ENCODE measurements around the gene MADCAM1.

The MADCAM1 gene

DNA sequence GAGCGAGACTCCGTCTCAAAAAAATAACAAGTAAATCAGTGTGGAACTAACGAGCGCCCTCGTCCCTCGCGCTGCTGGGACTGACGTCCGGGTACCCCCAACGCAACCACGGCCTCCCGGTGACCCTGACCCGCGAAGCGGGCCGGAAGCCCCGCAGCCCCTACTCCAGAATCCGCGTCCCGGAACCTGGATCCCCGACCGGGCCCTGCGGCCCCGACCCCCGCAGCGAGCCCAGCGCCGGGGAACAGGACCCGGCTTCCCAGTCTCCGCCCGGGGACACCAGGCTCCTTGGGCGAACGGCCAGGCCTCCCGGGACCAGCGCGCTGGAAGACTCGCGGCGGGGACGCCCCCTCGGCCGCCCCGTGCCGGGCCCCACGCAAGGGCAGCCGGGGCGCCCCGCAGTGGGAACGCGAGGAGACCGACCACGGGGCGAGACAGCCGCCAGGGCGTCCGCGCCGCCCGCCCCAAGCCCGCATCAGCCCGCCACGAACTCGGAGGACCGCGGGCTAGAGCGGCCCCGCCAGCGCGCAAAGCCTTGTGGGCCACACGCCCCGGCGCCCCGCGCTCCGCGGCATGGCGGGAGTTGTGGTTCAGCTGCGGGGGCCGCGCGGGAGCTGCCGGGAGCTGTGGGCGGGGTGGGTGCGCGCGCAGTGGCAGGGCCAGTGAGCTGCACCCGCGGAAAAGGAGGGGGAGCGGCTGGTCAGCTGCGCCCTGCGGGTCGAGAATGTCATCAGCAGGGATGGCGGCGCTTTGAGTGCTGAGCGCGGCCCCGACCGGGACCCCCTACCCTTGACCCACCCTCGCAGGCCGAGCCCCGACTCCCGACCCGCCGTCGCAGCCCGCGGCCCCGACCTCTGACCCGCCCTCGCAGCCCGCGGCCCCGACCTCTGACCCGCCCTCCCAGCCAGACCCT, 7.5 kb upstream of the MADCAM1 start:
- peak; percentile 78 to 90 for DNase-seq (ENCODE audit: low read depth in 2 of 2)

DNA sequence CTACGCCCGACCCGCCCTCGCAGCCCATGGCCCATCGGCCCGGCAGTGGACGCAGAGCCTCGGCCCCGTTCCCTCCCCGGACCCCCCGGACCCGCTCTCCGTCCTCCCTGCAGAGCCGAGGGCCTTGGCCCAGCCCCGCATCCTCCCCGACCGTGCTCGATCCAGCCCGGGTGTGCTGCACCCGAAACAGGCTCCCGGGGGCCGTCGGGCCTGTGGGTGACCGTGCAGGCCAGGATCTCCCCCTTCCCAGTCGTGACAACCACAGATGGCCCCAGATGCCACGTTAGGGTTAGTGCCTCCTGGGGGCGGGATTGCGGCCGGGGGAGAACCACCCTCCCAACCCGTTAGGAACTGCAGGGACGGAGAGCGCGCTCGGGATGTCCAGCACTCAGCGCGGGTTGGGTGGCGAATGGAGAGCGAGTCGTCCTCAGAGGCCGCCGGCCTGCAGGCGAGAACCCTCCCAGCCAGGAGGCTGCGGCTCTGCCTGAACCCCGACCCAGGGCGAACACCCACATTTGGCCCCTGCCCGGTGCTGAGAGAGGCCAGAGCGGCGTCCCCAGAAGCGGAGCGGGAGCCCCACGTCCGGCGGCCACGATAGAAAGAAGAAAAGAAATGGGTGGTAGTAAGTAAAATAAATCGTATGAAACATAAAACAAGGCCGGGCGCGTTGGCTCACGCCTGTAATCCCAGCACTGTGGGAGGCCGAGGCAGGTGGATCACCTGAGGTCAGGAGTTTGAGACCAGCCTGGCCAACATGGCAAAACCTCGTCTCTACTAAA, 6.7 kb upstream of the MADCAM1 start:
- no peak for DNase-seq (ENCODE audit: low read depth in 2 of 2)

DNA sequence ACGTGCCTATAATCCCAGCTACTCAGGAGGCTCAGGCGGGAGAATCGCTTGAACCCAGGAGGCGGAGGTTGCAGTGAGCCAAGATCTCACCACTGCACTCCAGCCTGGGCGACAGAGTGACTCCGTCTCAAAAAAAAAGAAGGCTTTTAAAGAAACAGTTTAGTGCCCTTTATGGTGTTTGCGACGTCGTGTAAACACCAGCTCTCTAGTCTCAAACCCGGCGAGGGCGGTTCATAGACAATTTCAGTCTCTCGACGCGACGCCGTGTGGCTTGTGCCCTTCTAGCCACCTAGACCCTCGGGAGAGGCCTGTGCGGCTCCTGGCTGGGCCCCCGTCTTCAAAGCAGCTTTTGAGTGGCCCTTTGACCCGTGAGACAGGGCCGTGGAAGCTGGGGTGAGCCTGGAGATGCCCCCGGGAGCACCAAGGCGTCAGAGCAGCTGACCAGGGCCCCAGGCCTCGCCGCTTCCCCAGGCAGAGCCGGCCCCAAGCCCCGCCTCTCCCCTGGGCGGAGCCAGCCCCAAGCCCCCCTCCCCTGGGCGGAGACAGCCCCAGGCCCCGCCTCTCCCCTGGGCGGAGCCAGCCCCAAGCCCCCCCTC, 5.0 kb upstream of the MADCAM1 start:
- DNase-seq (ENCODE audit: low read depth in 2 of 2) = no peak

DNA sequence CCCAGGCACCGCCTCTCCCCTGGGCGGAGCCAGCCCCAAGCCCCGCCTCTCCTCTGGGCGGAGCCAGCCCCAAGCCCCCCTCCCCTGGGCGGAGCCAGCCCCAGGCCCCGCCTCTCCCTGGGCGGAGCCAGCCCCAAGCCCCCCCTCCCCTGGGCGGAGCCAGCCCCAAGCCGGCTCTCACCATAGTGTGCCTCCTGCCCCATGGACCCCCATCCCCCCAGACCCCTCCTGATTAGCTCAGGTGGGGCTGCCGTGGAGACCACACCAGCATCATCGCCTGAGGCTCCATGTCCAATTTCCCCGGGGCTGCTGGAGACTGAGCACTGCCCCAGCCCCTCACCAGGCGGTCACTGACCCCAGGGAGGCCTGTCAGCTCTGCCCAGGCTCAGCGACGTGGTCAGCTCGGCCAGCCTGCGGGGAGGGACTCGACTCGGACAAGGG, 4.2 kb upstream of the MADCAM1 start:
- DNase-seq (ENCODE audit: low read depth in 2 of 2) = no peak

DNA sequence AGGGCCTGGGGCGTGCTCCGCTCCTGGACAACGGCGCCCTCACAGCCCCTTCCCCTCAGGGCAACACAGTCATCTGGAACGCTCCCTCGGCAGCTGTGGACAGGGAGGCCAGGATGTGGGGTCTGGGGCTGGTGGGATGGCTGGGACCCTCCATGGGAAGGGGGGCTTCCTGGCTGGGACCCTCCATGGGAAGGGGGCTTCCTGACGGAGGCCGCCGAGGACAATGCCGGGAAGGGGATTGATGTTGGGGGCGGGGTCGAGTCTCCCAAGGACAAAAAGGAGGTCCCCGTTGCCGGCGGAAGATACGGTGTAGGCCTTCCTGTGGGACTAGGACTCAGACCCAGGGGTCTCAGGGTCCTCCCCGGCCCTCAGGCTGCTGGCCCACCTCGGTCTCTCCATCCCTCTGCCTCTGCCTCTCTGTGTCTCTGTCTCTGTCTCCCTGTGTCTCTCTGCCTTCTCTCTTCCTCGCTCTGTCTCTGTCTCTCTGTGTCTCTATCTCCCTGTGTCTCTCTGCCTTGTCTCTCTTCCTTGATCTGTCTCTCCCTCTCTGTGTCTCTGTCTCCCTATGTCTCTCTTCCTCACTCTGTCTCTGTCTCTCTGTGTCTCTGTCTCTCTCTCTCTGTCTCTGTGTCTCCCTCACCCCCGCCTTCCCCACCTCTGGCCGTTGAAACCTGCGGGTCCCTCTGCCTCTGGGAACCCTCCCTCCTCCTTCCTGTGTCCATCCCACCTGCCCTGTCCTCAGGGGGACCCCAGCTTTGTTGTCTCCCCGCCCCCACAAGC, 2.7 kb upstream of the MADCAM1 start:
- no peak for DNase-seq (ENCODE audit: low read depth in 2 of 2)

DNA sequence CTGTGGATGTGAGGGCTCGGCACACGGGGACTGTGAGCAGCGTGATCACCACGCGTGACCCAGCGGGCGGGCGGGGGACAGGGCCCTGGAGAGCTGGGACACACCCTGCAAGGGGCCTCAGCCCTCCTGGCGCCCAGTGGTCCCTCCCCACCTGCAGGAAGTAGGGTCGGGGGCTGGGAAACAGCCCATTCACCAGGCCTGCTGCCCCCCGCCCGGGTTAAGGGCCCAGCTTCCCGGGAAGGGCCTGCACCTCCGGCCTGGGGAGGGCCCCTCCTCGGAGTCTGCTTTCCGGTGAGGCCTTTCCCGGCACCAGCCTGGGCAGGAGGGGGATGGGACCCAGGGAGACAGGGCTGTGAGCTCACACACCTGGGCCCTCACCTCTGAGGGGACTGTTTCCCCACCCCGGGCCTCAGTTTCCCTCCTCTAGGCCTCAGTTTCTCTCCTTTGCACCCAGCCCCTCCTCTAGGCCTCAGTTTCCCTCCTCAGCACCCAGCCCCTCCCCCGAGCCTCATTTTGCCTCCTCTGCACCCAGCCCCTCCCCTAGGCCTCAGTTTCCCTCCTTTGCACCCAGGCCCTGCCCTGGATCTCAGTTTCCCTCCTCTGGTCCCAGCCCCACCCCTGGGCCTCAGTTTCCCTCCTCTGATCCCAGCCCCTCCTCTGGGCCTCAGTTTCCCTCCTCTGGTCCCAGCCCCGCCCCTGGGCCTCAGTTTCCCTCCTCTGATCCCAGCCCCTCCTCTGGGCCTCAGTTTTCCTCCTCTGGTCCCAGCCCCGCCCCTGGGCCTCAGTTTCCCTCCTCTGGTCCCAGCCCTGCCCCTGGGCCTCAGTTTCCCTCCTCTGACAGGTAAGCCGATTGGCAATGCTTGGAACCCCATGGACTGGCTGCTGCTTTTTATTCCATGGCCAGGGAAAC, 1.9 kb upstream of the MADCAM1 start:
- no peak for DNase-seq (ENCODE audit: low read depth in 2 of 2)

DNA sequence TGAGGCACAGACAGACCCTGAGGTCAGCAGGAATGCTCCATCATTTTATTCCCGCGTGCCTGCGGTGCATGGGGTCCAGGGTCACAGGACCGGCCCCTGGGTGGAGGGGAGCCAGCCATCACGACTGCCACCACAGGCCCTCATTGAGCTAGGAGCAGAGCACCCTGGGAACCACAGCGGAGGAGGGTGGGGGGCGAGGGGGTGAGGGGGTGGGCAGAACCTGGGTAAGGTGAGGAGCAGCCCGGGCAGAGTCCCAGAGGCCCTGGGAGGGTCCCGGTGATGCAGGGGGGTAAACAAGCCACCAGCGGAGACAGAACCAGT, 1.2 kb upstream of the MADCAM1 start:
- no peak for DNase-seq (ENCODE audit: low read depth in 2 of 2)

DNA sequence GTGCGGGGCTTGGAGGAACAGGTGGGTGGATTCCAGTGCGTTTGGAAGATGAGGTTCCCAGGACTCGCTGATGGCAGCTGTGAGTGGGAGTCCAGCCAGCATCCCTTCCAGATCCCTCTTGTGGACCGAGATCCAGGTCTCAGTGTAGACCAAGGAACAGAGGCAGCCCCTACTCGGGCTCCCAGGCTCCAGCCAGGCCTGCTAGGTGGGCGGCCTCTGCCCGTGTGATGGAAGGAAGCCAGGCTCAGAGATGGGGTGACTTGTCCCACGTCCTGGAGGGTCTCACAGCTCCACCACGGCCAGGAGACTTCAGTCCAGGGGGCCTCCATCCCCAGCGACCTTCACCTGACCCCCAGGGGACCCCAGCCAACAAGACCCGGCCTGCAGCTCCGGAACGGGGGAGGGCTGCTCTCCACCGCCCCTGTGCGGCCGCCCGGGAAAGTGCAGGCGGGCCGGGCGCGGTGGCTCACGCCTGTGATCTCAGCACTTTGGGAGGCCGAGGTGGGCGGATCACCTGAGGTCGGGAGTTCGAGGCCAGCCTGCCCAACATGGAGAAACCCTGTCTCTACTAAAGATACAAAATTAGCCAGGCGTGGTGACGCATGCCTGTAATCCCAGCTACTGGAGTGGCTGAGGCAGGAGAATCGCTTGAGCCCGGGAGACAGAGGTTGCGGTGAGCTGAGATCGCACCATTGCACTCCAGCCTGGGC, 729 bp upstream of the MADCAM1 start:
- no peak for DNase-seq (ENCODE audit: low read depth in 2 of 2)

DNA sequence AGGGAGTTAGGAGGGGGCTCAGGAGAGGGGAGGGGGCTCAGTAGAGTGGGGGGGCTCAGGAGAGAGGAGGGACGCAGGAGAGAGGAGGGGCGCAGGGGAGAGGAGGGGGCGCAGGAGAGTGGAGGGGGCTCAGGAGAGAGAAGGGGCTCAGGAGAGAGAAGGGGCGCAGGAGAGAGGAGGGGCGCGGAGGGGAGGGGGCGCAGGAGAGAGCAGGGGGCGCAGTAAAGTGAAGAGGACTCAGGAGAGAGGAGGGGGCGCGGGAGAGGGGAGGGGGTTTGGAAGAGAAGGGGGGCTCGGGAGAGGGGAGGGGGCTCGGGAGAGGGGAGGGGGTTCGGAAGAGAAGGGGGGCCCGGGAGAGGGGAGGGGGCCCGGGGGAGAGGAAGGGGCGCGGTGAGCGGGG, 700 bp downstream of the MADCAM1 start:
- DNase-seq (ENCODE audit: low read depth in 2 of 2) = no peak

DNA sequence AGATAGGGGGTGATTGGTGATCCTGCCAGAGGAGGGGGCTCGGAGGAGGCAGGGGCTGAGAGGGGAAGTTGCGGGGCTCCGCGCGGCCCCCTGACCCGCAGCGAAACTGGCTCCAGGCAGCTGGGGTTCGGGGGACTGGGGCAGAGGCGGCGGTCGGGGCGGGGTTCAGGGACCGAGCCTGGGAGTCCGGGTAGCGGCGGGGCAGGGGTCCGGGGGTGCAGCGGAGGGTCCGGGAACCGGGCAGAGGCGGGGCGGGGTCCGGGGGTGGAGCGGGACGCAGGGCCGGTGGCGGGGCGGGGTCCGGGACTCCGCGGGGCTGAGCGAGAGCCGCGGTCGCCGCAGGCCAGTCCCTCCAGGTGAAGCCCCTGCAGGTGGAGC, 1.2 kb downstream of the MADCAM1 start:
- DNase-seq (ENCODE audit: low read depth in 2 of 2) = no peak

DNA sequence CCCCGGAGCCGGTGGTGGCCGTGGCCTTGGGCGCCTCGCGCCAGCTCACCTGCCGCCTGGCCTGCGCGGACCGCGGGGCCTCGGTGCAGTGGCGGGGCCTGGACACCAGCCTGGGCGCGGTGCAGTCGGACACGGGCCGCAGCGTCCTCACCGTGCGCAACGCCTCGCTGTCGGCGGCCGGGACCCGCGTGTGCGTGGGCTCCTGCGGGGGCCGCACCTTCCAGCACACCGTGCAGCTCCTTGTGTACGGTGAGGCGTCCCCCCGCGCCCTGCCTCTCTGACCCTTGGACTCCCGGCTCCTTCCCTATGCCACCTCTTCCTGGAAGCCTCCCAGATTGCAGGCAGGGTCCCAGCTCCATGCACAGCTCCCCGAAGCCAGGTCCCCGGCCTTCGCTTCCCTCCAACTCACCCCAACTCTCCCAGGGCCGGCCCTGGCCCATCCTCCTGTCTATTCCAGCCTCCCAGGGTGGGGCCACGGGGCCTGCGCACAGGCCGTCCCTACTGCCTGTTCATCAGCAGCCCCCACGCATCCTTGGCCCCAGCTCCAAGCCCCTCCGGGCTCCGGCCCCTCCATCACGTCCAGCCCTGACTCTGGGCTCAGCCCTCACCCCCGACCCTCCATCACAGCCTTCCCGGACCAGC, 1.7 kb downstream of the MADCAM1 start:
- no peak for DNase-seq (ENCODE audit: low read depth in 2 of 2)

DNA sequence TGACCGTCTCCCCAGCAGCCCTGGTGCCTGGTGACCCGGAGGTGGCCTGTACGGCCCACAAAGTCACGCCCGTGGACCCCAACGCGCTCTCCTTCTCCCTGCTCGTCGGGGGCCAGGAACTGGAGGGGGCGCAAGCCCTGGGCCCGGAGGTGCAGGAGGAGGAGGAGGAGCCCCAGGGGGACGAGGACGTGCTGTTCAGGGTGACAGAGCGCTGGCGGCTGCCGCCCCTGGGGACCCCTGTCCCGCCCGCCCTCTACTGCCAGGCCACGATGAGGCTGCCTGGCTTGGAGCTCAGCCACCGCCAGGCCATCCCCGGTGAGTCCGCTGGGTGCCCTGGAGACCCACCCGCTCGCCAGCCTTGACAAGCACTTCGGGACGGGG, 2.2 kb downstream of the MADCAM1 start:
- DNase-seq (ENCODE audit: low read depth in 2 of 2) = no peak

DNA sequence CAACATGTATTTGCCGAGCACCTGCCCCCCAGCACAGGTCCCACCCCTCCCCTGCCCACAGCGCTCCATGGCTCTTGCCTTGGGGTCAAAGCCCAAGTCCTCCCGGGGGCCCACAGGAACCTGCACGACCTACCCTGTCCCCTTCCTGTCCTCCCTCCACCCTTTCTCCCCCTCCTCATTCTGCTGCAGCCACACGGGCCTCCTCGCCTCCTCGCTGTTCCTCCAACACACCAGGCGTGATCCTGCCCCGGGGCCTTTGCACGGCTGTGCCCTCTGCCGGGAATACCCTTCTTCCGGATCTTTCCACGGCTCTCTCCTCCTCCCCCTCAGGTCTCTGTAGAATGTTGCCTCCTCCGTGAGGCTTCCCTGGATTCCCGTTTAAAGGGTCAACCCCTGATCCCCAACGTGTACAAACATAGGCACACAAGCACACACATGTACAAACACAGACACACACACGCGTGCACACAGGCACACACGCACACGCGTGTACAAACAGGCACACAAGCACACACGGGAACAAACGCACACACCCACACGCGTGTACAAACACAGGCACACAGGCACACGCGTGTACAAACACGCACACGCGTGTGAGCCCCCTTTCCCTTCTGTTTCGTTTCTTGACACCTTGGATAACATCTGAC, 2.8 kb downstream of the MADCAM1 start:
- DNase-seq (ENCODE audit: low read depth in 2 of 2) = no peak

DNA sequence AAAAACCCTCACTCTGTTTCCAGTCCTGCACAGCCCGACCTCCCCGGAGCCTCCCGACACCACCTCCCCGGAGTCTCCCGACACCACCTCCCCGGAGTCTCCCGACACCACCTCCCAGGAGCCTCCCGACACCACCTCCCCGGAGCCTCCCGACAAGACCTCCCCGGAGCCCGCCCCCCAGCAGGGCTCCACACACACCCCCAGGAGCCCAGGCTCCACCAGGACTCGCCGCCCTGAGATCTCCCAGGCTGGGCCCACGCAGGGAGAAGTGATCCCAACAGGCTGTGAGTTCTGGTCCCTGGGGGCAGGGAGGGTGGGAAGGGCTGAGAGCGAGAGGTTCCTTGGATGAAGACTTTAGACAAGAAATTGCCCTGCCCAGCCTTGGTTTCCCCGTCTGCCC, 5.4 kb downstream of the MADCAM1 start:
- DNase-seq (ENCODE audit: low read depth in 2 of 2) = no peak

DNA sequence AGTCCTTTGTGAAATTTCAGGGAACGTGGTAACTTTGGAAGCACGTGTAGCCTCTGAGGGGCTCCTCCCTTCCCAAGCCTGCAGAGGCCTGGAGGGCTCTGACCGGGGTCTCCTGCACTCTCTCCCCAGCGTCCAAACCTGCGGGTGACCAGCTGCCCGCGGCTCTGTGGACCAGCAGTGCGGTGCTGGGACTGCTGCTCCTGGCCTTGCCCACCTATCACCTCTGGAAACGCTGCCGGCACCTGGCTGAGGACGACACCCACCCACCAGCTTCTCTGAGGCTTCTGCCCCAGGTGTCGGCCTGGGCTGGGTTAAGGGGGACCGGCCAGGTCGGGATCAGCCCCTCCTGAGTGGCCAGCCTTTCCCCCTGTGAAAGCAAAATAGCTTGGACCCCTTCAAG, 8.3 kb downstream of the MADCAM1 start:
- DNase-seq (ENCODE audit: low read depth in 2 of 2) = no peak

DNA sequence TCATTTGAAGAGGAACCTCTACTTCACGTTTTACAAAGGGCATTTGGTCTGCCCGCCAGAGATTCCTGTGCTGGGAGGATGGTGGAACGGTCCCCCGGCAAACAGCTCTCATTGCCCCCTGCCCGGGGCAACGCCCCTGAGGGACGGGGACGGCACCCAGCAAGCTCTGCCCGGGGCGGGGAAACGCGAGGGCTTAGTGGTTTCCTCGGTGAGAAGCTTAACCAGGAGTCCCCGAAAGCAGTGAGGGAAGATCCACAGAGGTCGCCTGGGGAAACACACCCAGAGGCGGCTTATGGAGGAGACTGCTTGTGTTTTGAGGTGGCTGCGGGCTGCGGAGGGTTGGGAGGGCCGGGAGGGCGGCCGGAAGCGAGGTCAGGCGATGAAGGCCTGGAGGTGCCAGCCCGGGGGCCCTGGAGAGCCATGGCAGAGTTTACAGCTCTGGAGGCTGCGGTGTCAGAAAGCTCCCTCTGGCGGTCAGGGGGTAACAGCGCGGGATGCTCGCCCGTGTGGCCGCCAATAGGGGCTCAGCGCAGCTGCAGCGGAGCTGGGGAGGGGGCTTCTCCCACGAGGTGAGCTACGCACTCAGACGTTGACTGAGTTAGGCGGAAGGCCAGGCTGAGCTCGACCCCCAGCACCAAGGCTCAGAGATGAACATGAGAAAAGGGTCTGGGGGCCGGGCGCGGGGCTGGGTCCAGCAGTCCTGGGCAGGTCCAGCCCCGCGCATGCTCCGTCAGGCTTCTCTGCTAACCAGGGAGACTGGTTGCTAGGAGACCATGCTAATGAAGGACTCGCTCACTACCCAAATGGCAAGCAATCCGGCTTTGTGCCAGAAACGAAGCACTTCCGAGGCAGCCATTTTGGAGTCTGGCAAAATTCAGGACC, 10.4 kb downstream of the MADCAM1 start:
- peak; percentile 89 to 95 for DNase-seq (ENCODE audit: low read depth in 2 of 2)

DNA sequence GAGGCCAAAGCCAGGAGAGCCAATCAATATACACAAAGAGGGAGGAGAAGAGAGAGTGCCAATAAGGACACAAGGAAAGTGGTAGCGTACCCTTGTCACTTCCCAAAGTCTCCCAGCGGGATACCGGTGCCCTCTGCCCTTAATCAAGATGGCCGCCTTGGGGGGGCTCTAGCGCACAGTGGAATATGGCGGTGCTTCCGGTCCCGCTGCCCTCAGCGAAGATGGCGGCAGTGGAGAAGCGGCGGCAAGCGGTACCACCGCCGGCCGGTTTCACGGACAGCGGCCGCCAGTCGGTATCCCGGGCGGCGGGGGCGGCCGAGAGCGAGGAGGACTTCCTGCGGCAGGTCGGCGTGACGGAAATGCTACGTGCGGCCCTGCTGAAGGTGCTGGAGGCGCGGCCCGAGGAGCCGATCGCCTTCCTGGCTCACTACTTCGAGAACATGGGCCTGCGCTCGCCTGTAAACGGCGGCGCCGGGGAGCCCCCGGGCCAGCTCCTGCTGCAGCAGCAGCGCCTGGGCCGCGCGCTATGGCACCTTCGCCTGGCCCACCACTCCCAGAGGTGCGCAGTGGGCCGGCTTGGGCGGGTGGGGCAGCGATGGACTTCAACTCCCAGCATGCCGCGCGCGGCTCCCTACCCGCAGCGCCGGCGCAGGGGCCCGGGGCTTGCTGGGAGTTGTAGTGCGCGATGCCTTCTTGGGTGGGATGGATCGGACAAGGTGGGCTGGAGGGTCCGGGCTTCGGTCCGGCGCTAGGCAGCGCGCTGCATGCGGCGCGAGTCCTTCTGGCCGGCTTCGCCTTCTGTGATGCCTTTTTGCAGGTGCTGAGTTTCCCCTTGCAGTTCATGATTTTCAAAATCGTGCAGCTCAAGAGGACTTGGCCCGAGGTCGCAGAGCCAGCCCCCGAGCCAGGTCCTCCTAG, 11.3 kb downstream of the MADCAM1 start, which contains the start of gene TPGS1:
Gene TPGS1, plus strand, starts transcription at position 212 of the 918 bp plus-strand sequence. Its CDS starts 10 bp downstream, at position 222.
- DNase-seq (ENCODE audit: low read depth in 2 of 2) = peak; percentile 78 to 83
